Liver (tissue), 9 donors: ENCODE data around the gene PDXDC1. TPM values are rescaled to one million over a fixed set of nuclear protein-coding genes. Genes with fewer than 3 reads are reported as not detected.
"Not testable (repeated sequence)": the region's sequence is repeated elsewhere in the genome, so short reads cannot be mapped to it uniquely, and the experiment has no call there.

Source experiments
- DNase-seq: peaks from one replicate; pipeline ENCODE4 v3.0.0-alpha.2; 2017; ENCODE audit warnings: low spot score
- H3K27ac ChIP-seq, 2 donors: one replicate each; pipeline ENCODE4 v1.7.0; 2013; ENCODE audit warnings: inconsistent platforms in 2 of 2, low read length in 2 of 2, control low read depth in 1 of 2, low read depth in 1 of 2, mild to moderate bottlenecking in 1 of 2
- H3K27me3 ChIP-seq, 4 donors: one replicate each; pipeline versions ENCODE4 v1.6.1 to v1.7.0; 2013; ENCODE audit warnings: low read length in 3 of 4, inconsistent platforms in 1 of 4, mild to moderate bottlenecking in 1 of 4, moderate library complexity in 1 of 4; ENCODE audit not compliant: control insufficient read depth in 4 of 4, insufficient read depth in 4 of 4
- H3K36me3 ChIP-seq, 4 donors: one replicate each; pipeline versions ENCODE4 v1.6.1 to v1.7.0; 2013; ENCODE audit warnings: low read length in 3 of 4, mild to moderate bottlenecking in 3 of 4, low read depth in 1 of 4, moderate library complexity in 1 of 4; ENCODE audit not compliant: control insufficient read depth in 4 of 4, insufficient read depth in 3 of 4
- H3K4me1 ChIP-seq, 4 donors: one replicate each; pipeline versions ENCODE4 v1.6.1 to v1.7.0; 2013; ENCODE audit warnings: low read length in 3 of 4, mild to moderate bottlenecking in 3 of 4, moderate library complexity in 1 of 4; ENCODE audit not compliant: control insufficient read depth in 4 of 4, insufficient read depth in 4 of 4
- H3K4me3 ChIP-seq, 3 donors: one replicate each; pipeline versions ENCODE4 v1.6.1 to v1.7.0; 2013; ENCODE audit warnings: low read length in 3 of 3, control low read depth in 1 of 3, low read depth in 1 of 3, mild to moderate bottlenecking in 1 of 3
- H3K9ac ChIP-seq, 2 donors: one replicate each; pipeline ENCODE4 v1.7.0; 2013; ENCODE audit warnings: low read length in 2 of 2, mild to moderate bottlenecking in 2 of 2, moderate library complexity in 2 of 2, control low read depth in 1 of 2, low read depth in 1 of 2
- H3K9me3 ChIP-seq, 4 donors: one replicate each; pipeline versions ENCODE4 v1.6.1 to v1.7.0; 2013; ENCODE audit warnings: low read length in 3 of 4; ENCODE audit not compliant: control insufficient read depth in 4 of 4
- EGR1 ChIP-seq, 2 donors: IDR thresholded peaks; 2 replicates each; pipeline ENCODE4 v1.6.1; 2016 to 2018; ENCODE audit warnings: antibody characterized with exemption in 2 of 2, low read depth in 2 of 2
- FOXA2 ChIP-seq: IDR thresholded peaks from 2 replicates; pipeline ENCODE4 v1.6.1; 2016; ENCODE audit warnings: antibody characterized with exemption
- GABPA ChIP-seq, 2 donors: IDR thresholded peaks in 1 of 2; conservative IDR thresholded peaks in 1 of 2; 2 replicates each; pipeline ENCODE4 v1.6.1; 2016; ENCODE audit warnings: antibody characterized with exemption in 2 of 2, mild to moderate bottlenecking in 1 of 2, moderate library complexity in 1 of 2
- HNF4A ChIP-seq, 2 donors: conservative IDR thresholded peaks; 2 replicates each; pipeline ENCODE4 v1.6.1; 2016; ENCODE audit warnings: antibody characterized with exemption in 2 of 2, mild to moderate bottlenecking in 2 of 2
- JUND ChIP-seq, 2 donors: IDR thresholded peaks; 2 replicates each; pipeline ENCODE4 v1.6.1; 2016; ENCODE audit warnings: antibody characterized with exemption in 2 of 2
- RXRA ChIP-seq, 2 donors: IDR thresholded peaks; 2 replicates each; pipeline ENCODE4 v1.6.1; 2017 to 2018; ENCODE audit warnings: antibody characterized with exemption in 2 of 2, mild to moderate bottlenecking in 1 of 2
- TAF1 ChIP-seq: conservative IDR thresholded peaks from 2 replicates; pipeline ENCODE4 v1.6.1; 2016; ENCODE audit warnings: antibody characterized with exemption, mild to moderate bottlenecking
- WGBS: extraction: QIAGEN DNeasy Blood & Tissue Kit; methylation state at CpG from one replicate; pipeline ENCODE4 v1.1.7; 2013; 5-methylcytosine and 5-hydroxymethylcytosine counted together
- polyA plus RNA-seq, 2 donors: library from polyadenylated mRNA; stranded (reverse) in 1 of 2; unstranded in 1 of 2; fragments of 200-250 nt in 1 of 2; fragments of >200 nt in 1 of 2; fragmentation: Nextera tagmentation in 1 of 2; extraction: Ambion mirVana in 1 of 2; gene quantifications; one replicate each; pipeline versions ENCODE4 v1.2.1 to v1.2.3, GENCODE V29; 2013 to 2015
- total RNA-seq, 2 donors: library from RNA; depleted of rRNA; stranded (reverse); fragments of >200 nt; gene quantifications; one replicate each; pipeline ENCODE4 v1.2.3, GENCODE V29; 2014
- TF ChIP-seq, protein P1 (sequence below): IDR thresholded peaks from 2 replicates; pipeline ENCODE4 v1.6.1; 2016; ENCODE audit warnings: antibody characterized with exemption
- donor health status: healthy.
- donor health status: healthy.
- donor health status: healthy.
- donor health status: healthy.
- donor health status: healthy.

PDXDC1 gene
- total and polyA plus RNA-seq, 4 donors = 44.7 to 165 (median 58.0) TPM

DNA sequence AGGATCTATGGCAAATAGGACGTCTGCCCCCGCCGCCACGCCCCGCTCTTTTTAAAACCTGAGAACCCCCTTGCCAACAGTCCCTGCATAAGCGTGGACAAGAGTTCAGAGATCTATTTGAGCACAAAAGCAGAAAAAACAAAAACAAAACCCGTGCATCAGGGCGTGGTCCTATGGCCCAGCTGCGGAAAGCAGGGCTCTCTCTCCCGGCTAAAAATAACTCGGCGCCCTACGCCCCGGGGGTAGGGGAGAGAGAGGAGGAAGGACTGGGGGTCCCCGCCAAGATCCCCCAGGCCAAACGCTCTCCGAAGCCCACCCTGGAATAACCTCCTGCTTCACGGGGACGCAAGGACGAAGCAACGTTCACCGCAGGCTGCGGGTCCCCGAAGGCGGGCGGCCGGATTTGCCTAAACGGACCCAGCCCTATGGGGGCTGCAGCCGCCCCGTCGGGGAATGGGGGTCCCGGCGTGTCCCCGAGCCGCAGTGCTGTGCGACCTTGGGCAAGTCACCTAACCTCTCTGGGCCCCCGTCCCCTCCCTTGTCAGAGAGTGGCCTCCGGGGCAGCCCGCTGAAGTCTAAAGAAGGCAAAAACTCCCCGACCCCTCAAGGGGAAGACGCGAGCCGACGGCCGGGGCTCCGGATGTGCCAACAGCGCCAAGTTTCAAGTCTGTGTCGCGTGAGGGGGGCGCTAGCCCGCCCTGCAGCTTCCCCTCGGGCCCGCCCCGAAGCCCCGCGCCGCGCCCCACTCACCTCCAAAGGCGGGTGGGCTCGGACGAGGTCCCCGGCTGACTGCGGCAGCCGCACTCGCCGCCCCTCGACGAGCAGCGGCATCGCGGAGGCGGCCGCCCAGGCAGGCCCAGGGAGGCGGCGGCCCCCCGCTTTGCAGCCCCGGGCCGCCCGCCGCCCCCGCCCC lies 80.6 kb downstream of the PDXDC1 start:
- peaks cover 7 to 58% (median 50%) of the 10 kb centered on the region in 4 donors for H3K4me1 ChIP-seq
- peak overlapping the region; percentile 70 to 98 (median 88) for H3K4me3 ChIP-seq
- no peak for DNase-seq
- WGBS = 3% methylated on average over 81 of the region's 81 CpGs
- H3K27ac ChIP-seq = peak overlapping the region; percentile 72 to 75
- no peaks in the 10 kb centered on the region for H3K27me3 ChIP-seq
- TF ChIP-seq EGR1 (IDR thresholded peaks at IDR 0.05; ENCODE audit: low read depth in 2 of 2) (no peak), FOXA2 (no peak), GABPA (IDR thresholded peaks at IDR 0.05 in 1 of 2, conservative IDR thresholded peaks at IDR 0.05 in 1 of 2) (no peak), RXRA (IDR thresholded peaks at IDR 0.05) (no peak), JUND (IDR thresholded peaks at IDR 0.05) (no peak)
- TF ChIP-seq, protein P1, sequence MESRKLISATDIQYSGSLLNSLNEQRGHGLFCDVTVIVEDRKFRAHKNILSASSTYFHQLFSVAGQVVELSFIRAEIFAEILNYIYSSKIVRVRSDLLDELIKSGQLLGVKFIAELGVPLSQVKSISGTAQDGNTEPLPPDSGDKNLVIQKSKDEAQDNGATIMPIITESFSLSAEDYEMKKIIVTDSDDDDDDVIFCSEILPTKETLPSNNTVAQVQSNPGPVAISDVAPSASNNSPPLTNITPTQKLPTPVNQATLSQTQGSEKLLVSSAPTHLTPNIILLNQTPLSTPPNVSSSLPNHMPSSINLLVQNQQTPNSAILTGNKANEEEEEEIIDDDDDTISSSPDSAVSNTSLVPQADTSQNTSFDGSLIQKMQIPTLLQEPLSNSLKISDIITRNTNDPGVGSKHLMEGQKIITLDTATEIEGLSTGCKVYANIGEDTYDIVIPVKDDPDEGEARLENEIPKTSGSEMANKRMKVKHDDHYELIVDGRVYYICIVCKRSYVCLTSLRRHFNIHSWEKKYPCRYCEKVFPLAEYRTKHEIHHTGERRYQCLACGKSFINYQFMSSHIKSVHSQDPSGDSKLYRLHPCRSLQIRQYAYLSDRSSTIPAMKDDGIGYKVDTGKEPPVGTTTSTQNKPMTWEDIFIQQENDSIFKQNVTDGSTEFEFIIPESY = no peak
- no peaks in the 10 kb centered on the region for H3K9me3 ChIP-seq
- peaks cover 2 to 9% (median 4%) of the 10 kb centered on the region in 4 donors for H3K36me3 ChIP-seq
- H3K9ac ChIP-seq = peak overlapping the region; percentile 70 to 77

DNA sequence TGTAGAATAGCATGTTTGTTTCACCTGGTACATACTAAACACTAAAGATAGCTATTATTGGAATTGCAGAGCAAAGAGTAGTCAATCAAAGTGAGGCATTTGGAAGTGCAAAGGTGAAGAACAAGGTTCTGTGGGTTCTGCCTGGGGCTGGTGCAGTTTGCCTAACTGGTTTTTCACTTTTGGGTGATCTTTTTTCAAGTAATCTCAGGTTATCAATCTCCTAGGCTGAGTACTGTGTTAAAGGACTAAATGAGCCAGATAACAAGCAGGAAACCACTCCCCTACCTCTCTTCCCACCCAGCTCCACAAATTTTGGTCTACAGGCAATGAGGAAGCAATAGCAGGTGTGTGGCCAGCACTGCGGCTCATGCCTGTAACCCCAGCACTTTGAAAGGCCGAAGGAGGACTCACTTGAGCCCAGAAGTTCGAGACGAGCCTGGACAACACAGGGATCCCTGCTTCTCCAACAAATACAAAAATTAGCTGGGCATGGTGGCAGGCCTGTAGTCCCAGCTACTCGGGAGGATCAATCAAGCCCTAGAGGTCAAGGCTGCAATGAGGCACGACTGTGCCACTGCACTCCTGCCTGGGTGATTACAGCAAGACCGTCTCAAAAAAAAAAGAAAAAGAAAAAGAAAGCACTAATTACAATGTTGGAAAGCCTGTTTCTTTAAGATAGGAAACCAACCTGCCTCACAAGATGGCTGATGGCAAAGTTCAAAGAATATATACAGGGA lies 83.0 kb downstream of the PDXDC1 start:
- peak overlapping the region; percentile 14 to 86 for H3K27ac ChIP-seq
- H3K9me3 ChIP-seq = no peaks in the 10 kb centered on the region
- H3K4me1 ChIP-seq = peaks cover 7 to 48% (median 40%) of the 10 kb centered on the region in 4 donors
- no peak for DNase-seq
- TF ChIP-seq HNF4A (conservative IDR thresholded peaks at IDR 0.05) = peak in 1 of 2 donors; percentile 12
- TF ChIP-seq, protein P1 = no peak
- no peak overlapping the region for H3K4me3 ChIP-seq
- WGBS = 52% methylated on average over 7 of the region's 7 CpGs
- H3K27me3 ChIP-seq = no peaks in the 10 kb centered on the region
- no peak overlapping the region for H3K9ac ChIP-seq
- H3K36me3 ChIP-seq = peaks cover 14 to 27% (median 23%) of the 10 kb centered on the region in 4 donors

DNA sequence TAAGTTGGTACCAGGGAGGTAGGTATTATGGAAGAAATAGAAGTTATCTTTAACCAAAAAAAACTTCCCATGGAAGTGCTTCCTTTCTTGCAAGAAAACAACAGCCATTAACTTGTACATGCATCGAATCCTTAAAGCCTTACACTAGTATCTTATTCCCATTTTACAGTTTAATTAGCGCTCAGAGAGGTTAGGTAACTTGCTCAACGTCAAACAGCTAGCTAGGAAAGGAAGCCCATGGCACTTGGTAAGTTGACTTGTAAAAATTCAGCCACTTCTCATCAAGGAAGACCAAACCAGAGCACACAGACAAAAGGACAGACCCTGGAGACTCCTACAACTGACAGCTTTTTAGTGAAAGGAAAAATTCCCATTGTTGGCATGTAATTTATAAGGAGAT lies 84.5 kb downstream of the PDXDC1 start:
- H3K9me3 ChIP-seq = no peaks in the 10 kb centered on the region
- peaks cover 7 to 37% (median 31%) of the 10 kb centered on the region in 4 donors for H3K4me1 ChIP-seq
- 67% methylated on average over 3 of the region's 3 CpGs for WGBS
- TF ChIP-seq HNF4A (conservative IDR thresholded peaks at IDR 0.05) (no peak), TAF1 (no peak), GABPA (IDR thresholded peaks at IDR 0.05 in 1 of 2, conservative IDR thresholded peaks at IDR 0.05 in 1 of 2) (no peak), RXRA (IDR thresholded peaks at IDR 0.05) (no peak)
- TF ChIP-seq, protein P1 = no peak
- peaks cover 15 to 32% (median 27%) of the 10 kb centered on the region in 4 donors for H3K36me3 ChIP-seq
- no peak overlapping the region for H3K9ac ChIP-seq
- DNase-seq = no peak
- no peak overlapping the region for H3K27ac ChIP-seq
- H3K4me3 ChIP-seq = no peak overlapping the region
- no peaks in the 10 kb centered on the region for H3K27me3 ChIP-seq

DNA sequence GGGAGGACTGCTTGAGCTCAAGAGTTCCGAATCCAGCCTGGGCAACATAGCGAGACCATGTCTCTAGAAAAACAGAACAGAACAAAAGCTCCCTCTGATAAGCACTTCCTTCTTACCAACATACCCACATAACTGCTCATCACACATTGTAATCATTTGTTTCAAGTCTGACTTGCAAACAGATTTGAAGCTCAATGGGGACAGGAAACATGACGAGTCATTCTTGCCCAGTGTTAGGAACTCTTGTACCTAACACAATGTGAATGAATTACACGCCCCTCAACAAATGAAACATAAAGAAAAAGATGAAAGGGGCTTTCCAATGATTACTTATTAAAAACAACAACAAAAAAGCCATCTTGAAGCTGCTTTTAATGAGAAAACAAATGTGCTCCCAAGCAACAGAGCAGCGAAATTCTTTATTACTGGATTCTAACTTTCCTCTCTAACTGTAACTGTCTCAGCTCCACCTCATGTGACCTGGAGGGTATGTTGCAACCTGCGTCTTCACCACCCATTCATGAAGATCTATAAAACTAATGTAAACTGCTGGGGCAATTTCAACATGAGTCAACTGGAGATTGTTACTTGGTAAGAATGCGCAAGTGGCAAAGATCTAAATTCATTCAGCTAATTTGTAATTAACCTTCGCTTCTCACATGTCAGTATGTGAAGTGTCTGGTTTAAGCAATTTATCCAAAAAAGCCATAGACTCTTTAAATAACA lies 87.4 kb downstream of the PDXDC1 start:
- not testable (repeated sequence) for H3K27ac ChIP-seq, H3K4me3 ChIP-seq, DNase-seq, H3K9me3 ChIP-seq, H3K27me3 ChIP-seq, H3K9ac ChIP-seq
- H3K36me3 ChIP-seq = peaks cover 15 to 37% (median 31%) of the 10 kb centered on the region in 4 donors
- WGBS = 82% methylated on average over 8 of the region's 8 CpGs
- peaks cover 4 to 14% (median 12%) of the 10 kb centered on the region in 4 donors for H3K4me1 ChIP-seq
